ENCODE results near the gene ARID3A.

The ARID3A gene

DNA sequence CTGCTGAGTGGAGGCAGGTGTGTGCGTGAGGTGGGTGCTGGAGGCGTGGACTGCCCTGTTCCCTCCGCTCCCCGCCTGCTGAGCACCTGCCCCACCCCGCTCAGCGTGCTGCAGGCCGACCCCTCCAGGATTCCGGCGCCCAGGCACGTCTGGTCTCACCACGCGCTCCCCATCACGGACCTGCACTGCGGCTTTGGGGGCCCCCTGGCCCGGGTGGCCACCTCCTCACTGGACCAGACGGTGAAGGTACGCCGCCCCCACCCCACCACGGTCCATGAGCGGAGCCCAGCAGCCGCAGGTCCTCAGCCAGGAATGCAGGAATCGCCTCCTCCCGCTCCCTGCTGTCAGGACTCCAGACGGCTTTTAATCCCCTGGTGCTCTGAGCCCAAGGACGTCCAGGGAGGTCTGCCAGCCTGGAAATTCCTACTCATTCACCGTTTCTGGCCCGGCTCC lies 64.3 kb downstream of the ARID3A start:
- no peak for DNase-seq

DNA sequence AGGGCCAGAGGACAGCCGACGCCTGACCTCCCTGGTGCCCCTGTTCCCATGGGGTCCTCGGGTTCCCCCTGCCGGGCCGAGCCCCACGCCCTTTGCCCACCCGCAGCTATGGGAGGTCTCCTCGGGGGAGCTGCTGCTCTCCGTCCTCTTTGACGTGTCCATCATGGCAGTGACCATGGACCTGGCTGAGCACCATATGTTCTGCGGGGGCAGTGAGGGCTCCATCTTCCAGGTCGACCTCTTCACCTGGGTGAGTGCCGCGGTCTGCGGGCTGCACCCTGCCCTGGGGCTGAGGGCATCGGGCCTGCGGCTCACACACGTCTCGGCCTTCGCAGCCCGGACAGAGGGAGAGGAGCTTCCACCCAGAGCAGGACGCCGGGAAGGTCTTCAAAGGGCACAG lies 64.9 kb downstream of the ARID3A start:
- no peak for DNase-seq

DNA sequence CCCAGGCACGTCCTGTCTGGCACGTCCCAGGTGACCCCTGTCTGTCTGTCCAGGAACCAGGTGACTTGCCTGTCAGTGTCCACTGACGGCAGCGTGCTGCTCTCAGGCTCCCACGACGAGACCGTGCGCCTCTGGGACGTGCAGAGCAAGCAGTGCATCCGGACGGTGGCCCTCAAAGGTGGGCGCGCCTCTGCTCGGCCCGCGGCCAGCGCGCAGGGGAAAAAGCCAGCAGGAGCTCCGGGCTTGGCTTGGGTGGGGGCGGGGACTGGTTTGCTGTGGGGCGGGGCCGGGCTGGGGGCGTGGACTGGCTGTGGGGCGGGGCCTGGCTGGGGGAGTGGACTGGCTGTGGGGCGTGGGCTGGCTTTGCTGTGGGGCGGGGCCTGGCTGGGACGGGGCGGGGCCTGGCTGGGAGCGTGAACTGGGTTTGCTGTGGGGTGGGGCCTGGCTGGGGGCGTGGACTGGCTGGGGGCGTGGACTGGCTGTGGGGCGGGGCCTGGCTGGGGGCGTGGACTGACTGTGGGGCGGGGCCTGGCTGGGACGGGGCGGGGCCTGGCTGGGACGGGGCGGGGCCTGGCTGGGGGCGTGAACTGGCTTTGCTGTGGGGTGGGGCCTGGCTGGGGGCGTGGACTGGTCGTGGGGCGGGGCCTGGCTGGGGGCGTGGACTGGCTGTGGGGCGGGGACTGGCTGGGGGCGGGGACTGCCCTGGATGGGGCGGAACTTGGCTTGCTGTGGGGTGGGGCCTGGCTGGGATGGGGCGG lies 65.5 kb downstream of the ARID3A start:
- DNase-seq: no peak

DNA sequence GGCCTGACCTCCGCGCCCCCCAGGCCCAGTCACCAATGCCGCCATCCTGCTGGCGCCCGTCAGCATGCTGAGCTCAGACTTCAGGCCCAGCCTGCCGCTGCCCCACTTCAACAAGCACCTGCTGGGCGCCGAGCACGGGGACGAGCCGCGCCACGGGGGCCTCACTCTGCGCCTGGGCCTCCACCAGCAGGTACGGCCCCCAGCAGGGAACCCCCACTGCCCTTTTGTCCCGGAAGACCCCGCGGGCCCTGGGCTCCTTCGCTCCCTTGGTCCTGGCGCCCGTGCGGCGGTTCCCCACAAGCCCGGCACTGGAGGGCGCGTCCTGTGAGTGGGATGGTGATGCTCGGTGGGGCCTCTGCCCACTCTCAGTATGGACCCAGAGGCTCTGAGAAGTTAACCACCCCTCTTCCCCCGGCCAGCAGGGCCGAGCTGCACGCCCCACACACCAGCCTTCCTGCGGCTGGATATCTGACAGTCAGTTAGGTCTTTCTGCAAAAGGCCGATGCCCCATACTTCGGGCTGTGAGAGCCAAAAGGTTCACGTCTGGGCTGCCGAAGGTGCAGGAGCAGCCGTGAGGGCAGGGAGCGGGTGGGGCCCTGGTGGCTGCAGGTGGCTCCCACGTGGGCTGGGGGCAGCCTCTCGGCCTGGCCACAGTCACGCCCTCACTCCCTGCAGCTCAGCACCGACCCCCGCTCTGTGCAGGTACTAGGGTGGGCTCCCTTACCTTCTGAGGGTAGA lies 66.3 kb downstream of the ARID3A start:
- no peak for DNase-seq

DNA sequence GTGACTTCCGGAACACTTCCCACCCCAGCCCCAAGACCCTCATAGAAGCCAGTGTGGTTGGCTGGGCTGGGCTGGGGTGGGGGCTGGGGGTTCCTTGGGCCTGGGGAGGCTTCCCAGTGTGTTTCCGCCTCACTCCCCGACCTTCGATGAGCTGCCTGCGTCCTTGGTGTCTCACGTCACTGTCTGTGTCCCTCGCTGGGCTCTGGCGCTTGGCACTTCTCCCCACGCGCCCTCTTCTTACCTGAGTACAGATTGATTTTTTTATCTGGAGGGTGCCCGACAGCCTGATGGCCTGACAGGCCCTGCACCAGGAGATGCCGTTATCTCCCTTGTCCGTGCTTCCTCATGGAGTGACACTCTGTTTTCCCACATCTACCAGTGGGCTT lies 66.8 kb downstream of the ARID3A start:
- DNase-seq: no peak

DNA sequence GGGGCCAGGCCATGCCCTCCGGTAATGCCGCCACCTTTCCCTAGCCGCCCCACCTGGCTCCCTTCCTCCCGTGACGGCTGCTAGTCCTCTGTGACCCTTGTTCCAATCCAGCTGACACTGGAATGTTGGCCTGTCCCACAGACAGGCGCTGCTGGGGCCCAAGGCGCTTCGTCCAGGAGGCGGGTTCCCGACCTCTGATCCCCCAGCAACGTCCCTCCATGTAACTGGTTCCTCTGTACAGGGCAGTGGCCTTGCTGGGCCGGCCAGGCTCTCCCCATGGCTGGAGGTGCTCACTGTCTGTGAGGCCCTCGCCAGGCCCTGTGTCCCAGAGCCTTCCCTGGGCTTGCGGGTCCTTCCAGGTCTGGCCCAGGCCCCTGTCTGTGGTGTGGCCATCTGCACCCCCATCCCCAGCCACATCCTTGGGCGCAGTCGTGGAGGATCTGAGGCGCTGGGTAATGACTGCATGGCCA lies 67.6 kb downstream of the ARID3A start:
- no peak for DNase-seq

DNA sequence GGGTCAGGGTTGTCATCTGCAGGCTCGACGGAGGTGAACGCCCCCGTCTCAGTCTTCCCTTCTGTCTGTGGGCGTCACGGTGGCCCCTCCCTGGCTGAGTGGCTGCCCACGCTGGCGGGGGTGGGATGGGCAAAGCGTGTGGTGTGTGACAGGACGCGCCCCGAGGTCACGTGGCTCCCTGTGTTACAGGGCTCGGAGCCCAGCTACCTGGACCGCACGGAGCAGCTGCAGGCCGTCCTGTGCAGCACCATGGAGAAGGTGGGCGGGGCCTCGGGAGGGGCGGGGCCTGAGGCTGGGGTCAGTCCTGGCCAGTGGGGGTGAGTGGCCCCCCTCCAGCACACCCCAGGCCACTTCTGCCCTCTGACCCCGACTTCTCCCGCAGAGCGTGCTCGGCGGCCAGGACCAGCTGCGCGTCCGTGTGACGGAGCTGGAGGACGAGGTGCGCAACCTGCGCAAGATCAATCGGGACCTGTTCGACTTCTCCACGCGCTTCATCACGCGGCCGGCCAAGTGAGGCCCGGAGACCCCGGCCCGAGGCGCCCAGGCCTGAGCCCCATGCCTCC lies 68.1 kb downstream of the ARID3A start:
- DNase-seq: no peak

DNA sequence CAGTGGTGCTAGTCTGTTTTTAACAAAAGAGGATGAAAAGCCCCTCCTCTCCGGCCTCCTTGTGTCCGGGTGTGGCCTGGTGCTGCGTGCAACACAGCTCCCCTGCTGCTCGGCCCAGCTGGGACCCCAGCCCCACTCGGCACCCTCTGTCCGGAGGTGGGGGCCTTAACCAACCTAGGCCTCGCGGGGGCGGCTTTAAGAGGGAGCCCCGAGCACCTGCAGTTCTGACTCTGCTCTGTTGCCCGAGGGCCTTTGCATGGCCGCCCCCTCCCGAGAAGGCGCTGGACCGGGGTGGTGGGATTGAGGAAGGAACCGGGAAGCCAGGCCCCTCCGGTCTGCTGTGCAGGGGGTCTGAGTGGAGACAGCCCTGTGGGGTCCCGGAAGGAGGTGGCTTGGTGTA lies 68.7 kb downstream of the ARID3A start:
- no peak for DNase-seq

DNA sequence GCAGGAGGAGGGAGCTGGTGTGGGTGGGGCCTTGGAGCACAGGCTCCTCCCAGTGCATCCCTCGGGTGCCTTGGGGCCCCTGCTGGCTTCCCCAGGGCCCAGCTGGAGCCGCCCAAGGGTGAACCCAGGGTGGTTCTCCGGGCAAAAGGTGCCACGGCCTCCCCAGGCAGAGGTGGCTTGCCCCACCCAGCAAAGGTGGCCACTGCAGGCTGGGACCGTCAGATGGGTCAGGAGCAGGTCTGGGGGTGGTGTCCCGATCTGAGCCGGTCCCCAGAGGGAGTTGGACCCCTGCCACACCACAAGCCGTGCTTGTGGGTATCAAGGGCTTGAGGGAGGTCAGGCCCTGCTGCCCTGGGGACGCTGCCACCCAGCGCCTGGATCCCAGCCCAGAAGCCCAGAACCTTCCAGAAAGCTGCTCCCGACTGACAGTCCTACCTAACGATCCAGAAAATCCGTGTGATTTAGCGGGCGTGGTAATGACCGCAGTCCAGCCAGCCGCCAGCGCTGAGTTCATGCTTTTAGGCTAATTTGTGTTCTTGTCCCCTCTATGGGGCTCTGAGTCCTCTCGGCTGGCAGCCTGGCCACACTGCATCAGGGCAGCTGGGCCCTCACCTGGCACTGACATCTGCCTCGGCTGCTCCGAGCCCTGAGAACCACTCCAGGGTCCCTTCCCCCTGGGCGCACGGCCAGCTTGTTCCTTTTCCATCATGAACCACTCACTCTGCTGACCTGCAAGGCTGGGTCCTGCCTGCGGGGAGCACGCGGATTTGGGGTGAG lies 69.4 kb downstream of the ARID3A start:
- DNase-seq: peak; percentile 79

DNA sequence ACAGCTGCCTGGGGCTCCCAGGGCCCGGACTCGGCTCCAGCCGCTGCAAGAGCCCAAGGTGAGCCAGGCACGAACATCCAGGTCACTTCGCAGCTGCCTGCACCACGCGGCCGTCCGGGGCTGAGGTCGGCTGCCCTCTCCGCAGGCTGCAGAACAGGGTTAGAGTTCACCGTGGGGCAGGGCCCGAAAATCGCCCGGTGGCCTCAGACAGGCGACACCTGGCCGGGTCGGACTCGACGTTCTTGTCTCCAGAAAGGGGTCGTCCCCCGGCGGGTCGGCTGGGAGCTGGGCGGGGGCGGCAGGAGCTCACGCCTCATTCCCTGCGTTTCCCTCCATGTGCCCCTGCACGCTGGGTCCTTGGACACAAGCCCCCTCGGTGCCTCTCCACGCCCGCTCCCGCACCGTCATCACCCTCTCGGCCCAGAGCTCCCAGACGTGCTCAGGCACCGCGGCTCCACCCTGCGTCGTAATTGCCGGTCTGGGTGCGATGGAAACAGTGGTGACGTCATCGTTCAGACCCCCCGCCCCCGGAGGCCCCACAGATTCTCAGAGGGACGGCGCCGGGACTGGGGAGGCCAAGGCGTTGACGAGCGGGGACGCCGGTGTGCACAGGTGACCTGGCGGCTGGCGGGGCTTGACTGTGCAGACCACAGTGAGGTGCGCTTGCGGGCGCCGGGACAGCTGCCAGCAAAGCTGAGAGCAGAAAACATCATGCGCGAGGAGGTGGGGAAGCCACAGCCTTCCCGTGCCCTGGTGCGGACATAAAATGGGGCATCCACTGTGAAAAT lies 70.4 kb downstream of the ARID3A start:
- DNase-seq: peak; percentile 31

DNA sequence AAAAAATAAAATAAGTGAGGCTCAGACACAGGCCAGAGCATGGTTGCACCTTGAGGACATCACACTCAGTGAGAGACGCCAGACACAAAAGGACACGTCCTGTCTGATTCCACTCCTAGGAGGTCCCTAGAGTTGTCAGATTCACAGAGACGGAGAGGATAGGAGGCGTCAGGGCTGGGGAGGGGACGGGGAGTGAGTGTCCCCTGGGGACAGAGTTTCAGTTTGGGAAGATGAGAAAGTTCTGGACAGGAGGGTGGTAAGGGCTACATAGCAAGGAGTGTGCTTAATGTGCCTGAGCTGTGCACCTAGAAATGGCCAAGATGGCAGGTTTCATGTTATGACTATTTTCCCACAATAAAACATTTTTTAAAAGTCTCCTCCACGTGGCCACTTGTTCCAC lies 72.2 kb downstream of the ARID3A start:
- no peak for DNase-seq

DNA sequence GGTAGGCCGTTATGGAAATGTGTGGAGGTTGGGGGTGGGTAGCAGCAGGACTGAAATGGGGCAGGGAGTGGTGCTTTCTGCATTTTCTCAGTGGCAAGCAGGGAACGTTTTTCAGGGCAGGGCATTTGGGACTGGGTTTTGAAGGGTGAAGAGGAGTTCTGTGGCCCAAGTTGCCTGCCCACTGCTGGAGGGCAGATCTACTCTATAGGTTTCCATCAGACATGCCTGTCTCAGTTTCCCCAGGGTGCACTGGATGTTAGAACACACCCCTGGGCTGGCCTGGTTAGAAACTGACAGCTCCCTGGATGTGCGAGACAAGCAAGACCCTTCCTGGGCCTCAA lies 73.5 kb downstream of the ARID3A start:
- DNase-seq: no peak

DNA sequence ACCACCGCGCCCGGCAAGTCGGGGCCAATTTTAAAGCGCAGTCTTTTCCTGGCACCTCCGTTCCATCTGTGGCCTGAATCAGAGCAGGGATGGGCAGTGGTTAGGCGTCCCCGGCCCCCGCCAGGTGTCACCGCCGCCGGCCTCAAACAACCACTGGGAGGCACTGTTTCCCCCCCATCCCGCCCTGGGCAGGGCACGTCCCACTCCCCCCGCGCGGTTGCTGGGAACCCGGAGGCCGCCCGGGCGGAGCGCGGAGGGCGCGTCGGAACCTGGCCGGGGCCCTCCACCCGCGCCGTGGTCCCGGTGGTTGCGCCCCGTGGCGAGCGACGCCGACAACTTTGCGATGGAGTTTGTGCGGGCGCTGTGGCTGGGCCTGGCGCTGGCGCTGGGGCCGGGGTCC lies 74.3 kb downstream of the ARID3A start, which contains the start of gene GRIN3B:
GRIN3B (plus strand) TSS at position 325 of the 400 bp plus-strand sequence; CDS start at position 344, 19 bp downstream.
- no peak for DNase-seq

DNA sequence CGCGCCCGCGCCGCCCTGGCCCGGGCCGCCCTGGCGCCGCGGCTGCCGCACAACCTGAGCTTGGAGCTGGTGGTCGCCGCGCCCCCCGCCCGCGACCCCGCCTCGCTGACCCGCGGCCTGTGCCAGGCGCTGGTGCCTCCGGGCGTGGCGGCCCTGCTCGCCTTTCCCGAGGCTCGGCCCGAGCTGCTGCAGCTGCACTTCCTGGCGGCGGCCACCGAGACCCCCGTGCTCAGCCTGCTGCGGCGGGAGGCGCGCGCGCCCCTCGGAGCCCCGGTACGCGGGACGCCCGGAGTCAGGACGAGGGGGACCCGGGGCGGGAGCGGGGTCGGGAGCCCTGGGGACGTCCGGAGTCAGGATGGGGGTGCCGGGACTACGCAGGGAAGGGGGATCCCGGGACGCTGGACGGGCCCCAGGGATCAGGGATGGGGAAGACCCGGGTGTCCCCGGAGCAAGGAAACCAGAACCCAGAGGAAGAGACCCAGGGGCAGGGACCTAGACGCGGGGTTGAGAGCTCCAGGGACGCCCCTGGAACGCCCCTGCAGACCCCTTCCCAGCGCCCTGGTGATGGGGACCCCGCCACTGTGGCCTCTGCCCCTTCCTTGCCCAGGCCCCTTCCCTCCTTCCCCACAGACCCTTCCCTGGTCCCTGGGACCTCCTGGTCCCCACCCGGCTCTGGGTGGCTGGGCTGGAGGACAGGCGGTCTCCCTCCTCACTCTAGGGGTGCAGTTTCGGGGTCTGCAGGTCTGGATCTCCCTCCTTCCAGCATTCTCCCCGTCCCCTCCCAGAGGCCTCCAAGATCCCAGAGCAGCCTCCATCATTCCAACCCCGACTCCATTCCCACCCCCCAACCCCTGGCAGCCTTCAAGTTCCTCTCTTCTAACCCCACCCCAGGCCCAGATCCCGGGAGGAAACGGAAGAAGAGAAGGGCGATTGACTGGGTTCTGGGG lies 75.0 kb downstream of the ARID3A start:
- DNase-seq: no peak

DNA sequence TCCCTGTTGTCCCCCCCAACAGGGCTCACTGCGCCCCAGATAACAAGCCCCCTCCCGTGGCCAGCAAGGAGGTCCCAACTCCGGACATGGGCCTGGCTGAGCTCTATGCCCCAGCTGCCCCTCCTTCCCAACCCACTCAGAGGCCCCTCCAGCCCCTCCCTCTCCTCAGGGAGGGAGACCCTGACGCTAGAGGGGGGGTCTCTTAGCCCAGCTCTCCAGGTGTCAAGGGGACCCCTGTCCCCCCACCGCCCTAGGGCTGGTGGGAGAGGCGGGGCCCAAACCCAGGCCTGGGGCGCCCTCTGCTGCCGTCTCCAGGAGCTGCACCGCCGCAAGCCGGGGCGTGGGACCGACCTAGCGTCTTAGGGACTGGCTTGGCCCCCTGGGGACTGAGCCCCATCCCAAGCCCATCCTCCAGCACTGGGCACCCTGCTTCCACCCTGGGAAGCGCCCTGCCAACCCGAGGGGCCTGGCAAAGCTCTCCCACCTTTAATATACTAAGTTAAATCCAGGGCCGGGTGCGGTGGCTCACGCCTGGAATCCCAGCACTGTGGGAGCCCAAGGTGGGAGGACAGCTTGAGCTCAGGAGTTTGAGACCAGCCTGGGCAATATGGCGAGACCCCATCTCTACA lies 75.8 kb downstream of the ARID3A start:
- DNase-seq: no peak

DNA sequence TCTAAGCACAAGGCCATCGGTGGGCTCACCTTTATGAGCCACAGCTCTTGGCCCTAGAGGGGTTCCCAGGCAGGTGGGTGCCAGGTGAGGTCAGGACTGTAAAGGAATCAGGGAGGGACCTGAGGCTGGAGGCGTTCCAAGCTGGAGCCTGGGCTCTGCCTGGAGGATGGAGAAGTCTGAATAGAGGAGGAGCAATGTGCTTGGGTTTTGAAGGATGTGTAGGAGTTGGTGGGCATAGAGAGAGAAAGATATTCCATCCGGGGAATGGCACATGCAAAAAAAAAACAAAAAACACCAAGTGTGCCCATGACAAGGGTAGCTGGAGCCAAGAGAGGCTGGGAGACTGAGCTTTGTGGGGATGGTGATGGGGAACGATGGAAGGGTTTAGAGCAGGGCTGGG lies 76.8 kb downstream of the ARID3A start:
- no peak for DNase-seq

DNA sequence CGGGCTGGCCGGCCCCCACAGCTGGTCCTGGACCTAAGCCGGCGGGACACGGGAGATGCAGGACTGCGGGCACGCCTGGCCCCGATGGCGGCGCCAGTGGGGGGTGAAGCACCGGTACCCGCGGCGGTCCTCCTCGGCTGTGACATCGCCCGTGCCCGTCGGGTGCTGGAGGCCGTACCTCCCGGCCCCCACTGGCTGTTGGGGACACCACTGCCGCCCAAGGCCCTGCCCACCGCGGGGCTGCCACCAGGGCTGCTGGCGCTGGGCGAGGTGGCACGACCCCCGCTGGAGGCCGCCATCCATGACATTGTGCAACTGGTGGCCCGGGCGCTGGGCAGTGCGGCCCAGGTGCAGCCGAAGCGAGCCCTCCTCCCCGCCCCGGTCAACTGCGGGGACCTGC lies 77.4 kb downstream of the ARID3A start:
- no peak for DNase-seq

DNA sequence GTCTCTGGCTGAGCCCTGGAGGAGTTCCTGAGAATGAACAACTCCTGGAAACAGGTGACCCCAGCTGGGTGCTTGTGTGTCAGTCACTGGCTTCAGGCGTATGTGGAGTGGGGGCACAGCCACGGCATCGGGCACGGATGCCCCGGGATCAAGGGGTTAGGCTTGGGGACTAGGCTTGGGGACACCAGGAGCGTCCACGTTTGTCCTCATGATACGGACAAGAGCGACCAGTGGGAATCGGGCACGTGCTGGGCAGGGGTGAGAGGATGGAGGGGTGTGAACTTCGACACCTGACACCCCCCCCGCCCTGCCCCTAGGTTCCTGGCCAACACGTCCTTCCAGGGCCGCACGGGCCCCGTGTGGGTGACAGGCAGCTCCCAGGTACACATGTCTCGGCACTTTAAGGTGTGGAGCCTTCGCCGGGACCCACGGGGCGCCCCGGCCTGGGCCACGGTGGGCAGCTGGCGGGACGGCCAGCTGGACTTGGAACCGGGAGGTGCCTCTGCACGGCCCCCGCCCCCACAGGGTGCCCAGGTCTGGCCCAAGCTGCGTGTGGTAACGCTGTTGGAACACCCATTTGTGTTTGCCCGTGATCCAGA lies 78.5 kb downstream of the ARID3A start:
- no peak for DNase-seq

DNA sequence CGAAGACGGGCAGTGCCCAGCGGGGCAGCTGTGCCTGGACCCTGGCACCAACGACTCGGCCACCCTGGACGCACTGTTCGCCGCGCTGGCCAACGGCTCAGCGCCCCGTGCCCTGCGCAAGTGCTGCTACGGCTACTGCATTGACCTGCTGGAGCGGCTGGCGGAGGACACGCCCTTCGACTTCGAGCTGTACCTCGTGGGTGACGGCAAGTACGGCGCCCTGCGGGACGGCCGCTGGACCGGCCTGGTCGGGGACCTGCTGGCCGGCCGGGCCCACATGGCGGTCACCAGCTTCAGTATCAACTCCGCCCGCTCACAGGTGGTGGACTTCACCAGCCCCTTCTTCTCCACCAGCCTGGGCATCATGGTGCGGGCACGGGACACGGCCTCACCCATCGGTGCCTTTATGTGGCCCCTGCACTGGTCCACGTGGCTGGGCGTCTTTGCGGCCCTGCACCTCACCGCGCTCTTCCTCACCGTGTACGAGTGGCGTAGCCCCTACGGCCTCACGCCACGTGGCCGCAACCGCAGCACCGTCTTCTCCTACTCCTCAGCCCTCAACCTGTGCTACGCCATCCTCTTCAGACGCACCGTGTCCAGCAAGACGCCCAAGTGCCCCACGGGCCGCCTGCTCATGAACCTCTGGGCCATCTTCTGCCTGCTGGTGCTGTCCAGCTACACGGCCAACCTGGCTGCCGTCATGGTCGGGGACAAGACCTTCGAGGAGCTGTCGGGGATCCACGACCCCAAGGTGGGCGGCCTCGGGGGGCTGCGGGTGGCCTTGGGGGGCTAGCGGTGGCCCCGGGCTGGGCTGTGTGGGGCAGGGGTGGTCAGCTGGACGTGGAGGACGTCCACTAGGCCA lies 79.2 kb downstream of the ARID3A start:
- no peak for DNase-seq

All from DMS79 (cell line).